BE2C (cell line): ENCODE measurements around the gene TRMT112.
"Not testable (repeated sequence)": the region's sequence is repeated elsewhere in the genome, so short reads cannot be mapped to it uniquely, and the experiment has no call there.

Experiments used
- DNase-seq: peaks from one replicate; pipeline ENCODE4 v3.0.0-alpha.2; 2020
- H3K27me3 ChIP-seq: fragments of 250-450 bp; sonication (Bioruptor Pico); 2 replicates; pipeline ENCODE4 v1.5.1; 2020; ENCODE audit warnings: mild to moderate bottlenecking
- H3K36me3 ChIP-seq: fragments of 250-450 bp; sonication (Bioruptor Pico); 2 replicates; pipeline ENCODE4 v1.5.1; 2020; ENCODE audit warnings: mild to moderate bottlenecking
- H3K4me1 ChIP-seq: fragments of 250-450 bp; sonication (Bioruptor Pico); 2 replicates; pipeline ENCODE4 v1.5.1; 2020
- H3K4me3 ChIP-seq: 2 replicates; pipeline ENCODE4 v1.5.1; 2011; ENCODE audit warnings: low read depth, low read length
- H3K9me3 ChIP-seq: fragments of 250-450 bp; sonication (Bioruptor Pico); 2 replicates; pipeline ENCODE4 v1.5.1; 2020
- CTCF ChIP-seq: IDR thresholded peaks from 2 replicates; pipeline ENCODE4 v1.5.1; 2012; ENCODE audit warnings: mild to moderate bottlenecking, low read depth, low read length

Gene TRMT112

GRCh38 chr11:64327993-64328392 is 10.6 kb upstream of the TRMT112 start:
- Histone ChIP-seq H3K27me3 (no peaks in the 10 kb centered on the region), H3K4me3 (no peak overlapping the region), H3K9me3 (no peaks in the 10 kb centered on the region), H3K36me3 (no peaks in the 10 kb centered on the region), H3K4me1 (no peaks in the 10 kb centered on the region)
- TF ChIP-seq CTCF, result no peak
- no peak for DNase-seq

GRCh38 chr11:64327375-64327774 is 10.0 kb upstream of the TRMT112 start:
- DNase-seq, result no peak
- Histone ChIP-seq H3K27me3 (no peaks in the 10 kb centered on the region), H3K4me3 (no peak overlapping the region), H3K9me3 (no peaks in the 10 kb centered on the region), H3K4me1 (no peaks in the 10 kb centered on the region), H3K36me3 (no peaks in the 10 kb centered on the region)
- TF ChIP-seq CTCF, result no peak

GRCh38 chr11:64324692-64325469 is 7.5 kb upstream of the TRMT112 start:
- Histone ChIP-seq H3K9me3 (no peaks in the 10 kb centered on the region), H3K36me3 (no peaks in the 10 kb centered on the region), H3K27me3 (no peaks in the 10 kb centered on the region), H3K4me3 (no peak overlapping the region), H3K4me1 (no peaks in the 10 kb centered on the region)
- DNase-seq, result no peak
- no peak for TF ChIP-seq CTCF

GRCh38 chr11:64323984-64324383 is 6.6 kb upstream of the TRMT112 start:
- not testable (repeated sequence) for H3K4me3 ChIP-seq, H3K27me3 ChIP-seq, H3K4me1 ChIP-seq, H3K9me3 ChIP-seq, DNase-seq, H3K36me3 ChIP-seq

GRCh38 chr11:64323373-64323772 is 6.0 kb upstream of the TRMT112 start:
- Histone ChIP-seq H3K27me3 (no peaks in the 10 kb centered on the region), H3K4me1 (no peaks in the 10 kb centered on the region), H3K36me3 (no peaks in the 10 kb centered on the region), H3K9me3 (no peaks in the 10 kb centered on the region), H3K4me3 (no peak overlapping the region)
- no peak for DNase-seq
- no peak for TF ChIP-seq CTCF

GRCh38 chr11:64322925-64323260 is 5.5 kb upstream of the TRMT112 start:
- Histone ChIP-seq H3K27me3 (no peaks in the 10 kb centered on the region), H3K4me3 (no peak overlapping the region), H3K4me1 (no peaks in the 10 kb centered on the region), H3K36me3 (no peaks in the 10 kb centered on the region), H3K9me3 (no peaks in the 10 kb centered on the region)
- DNase-seq, result no peak
- no peak for TF ChIP-seq CTCF

- H3K27me3 ChIP-seq, result no peaks in the 10 kb centered on the region
- no peaks in the 10 kb centered on the region for H3K36me3 ChIP-seq
- DNase-seq, result no peak
- no peaks in the 10 kb centered on the region for H3K4me1 ChIP-seq
- no peak for TF ChIP-seq CTCF
- no peaks in the 10 kb centered on the region for H3K9me3 ChIP-seq
- H3K4me3 ChIP-seq, result no peak overlapping the region
Observed at GRCh38 chr11:64321533-64321932, 4.2 kb upstream of the TRMT112 start.
